Measurements from ENCODE around the gene TSPAN17.

The TSPAN17 gene

GRCh38 chr5:176660530-176660859, 13.2 kb downstream of the TSPAN17 start:
- Mint-ChIP-seq H3K36me3 (ENCODE audit: insufficient read depth) (peaks cover 4% of the 10 kb centered on the region), H3K27me3 (peaks cover 20% of the 10 kb centered on the region), H3K9me3 (no peaks in the 10 kb centered on the region), H3K4me3 (no peak overlapping the region), H3K27ac (ENCODE audit: low read depth) (no peak overlapping the region), H3K4me1 (peaks cover 18% of the 10 kb centered on the region)
- ATAC-seq (replicated peaks; ENCODE audit: extremely low read depth, poor library complexity, severe bottlenecking) (peak; percentile 59), DNase-seq (ENCODE audit: low spot score in 2 of 2) (no peak)

GRCh38 chr5:176660860-176661641, 13.8 kb downstream of the TSPAN17 start:
- H3K9me3 Mint-ChIP-seq: no peaks in the 10 kb centered on the region
- peaks cover 3% of the 10 kb centered on the region for H3K36me3 Mint-ChIP-seq (ENCODE audit: insufficient read depth)
- H3K27me3 Mint-ChIP-seq: peaks cover 24% of the 10 kb centered on the region
- no peak overlapping the region for H3K4me3 Mint-ChIP-seq
- H3K27ac Mint-ChIP-seq (ENCODE audit: low read depth): no peak overlapping the region
- peaks cover 18% of the 10 kb centered on the region for H3K4me1 Mint-ChIP-seq
- DNase-seq (ENCODE audit: low spot score in 2 of 2): peak; percentile 64 to 74
- ATAC-seq (replicated peaks; ENCODE audit: extremely low read depth, poor library complexity, severe bottlenecking): peak; percentile 60

GRCh38 chr5:176661676-176662075, 14.4 kb downstream of the TSPAN17 start:
- peaks cover 18% of the 10 kb centered on the region for H3K4me1 Mint-ChIP-seq
- no peak overlapping the region for H3K27ac Mint-ChIP-seq (ENCODE audit: low read depth)
- no peak for DNase-seq (ENCODE audit: low spot score in 2 of 2)
- H3K27me3 Mint-ChIP-seq: peaks cover 24% of the 10 kb centered on the region
- no peak overlapping the region for H3K4me3 Mint-ChIP-seq
- ATAC-seq (replicated peaks; ENCODE audit: extremely low read depth, poor library complexity, severe bottlenecking): no peak
- H3K9me3 Mint-ChIP-seq: no peaks in the 10 kb centered on the region
- peaks cover 3% of the 10 kb centered on the region for H3K36me3 Mint-ChIP-seq (ENCODE audit: insufficient read depth)

- H3K4me1 Mint-ChIP-seq: peaks cover 18% of the 10 kb centered on the region
- H3K9me3 Mint-ChIP-seq: no peaks in the 10 kb centered on the region
- H3K27ac Mint-ChIP-seq (ENCODE audit: low read depth): no peak overlapping the region
- DNase-seq (ENCODE audit: low spot score in 2 of 2): no peak
- H3K4me3 Mint-ChIP-seq: no peak overlapping the region
- no peak for ATAC-seq (replicated peaks; ENCODE audit: extremely low read depth, poor library complexity, severe bottlenecking)
- H3K36me3 Mint-ChIP-seq (ENCODE audit: insufficient read depth): peaks cover 3% of the 10 kb centered on the region
- H3K27me3 Mint-ChIP-seq: peaks cover 27% of the 10 kb centered on the region
Observed at GRCh38 chr5:176662371-176663333, 15.4 kb downstream of the TSPAN17 start.

GRCh38 chr5:176663566-176663965, 16.3 kb downstream of the TSPAN17 start:
- Mint-ChIP-seq H3K27me3 (peaks cover 36% of the 10 kb centered on the region), H3K27ac (ENCODE audit: low read depth) (no peak overlapping the region), H3K4me1 (peaks cover 18% of the 10 kb centered on the region), H3K9me3 (no peaks in the 10 kb centered on the region), H3K36me3 (ENCODE audit: insufficient read depth) (peaks cover 3% of the 10 kb centered on the region), H3K4me3 (no peak overlapping the region)
- DNase-seq (ENCODE audit: low spot score in 2 of 2) (no peak), ATAC-seq (replicated peaks; ENCODE audit: extremely low read depth, poor library complexity, severe bottlenecking) (no peak)

GRCh38 chr5:176664479-176664878, 17.2 kb downstream of the TSPAN17 start:
- Mint-ChIP-seq H3K27ac (ENCODE audit: low read depth) (no peak overlapping the region), H3K27me3 (peaks cover 45% of the 10 kb centered on the region), H3K4me3 (no peak overlapping the region), H3K9me3 (no peaks in the 10 kb centered on the region), H3K4me1 (peaks cover 10% of the 10 kb centered on the region), H3K36me3 (ENCODE audit: insufficient read depth) (no peaks in the 10 kb centered on the region)
- DNase-seq (ENCODE audit: low spot score in 2 of 2) (no peak), ATAC-seq (replicated peaks; ENCODE audit: extremely low read depth, poor library complexity, severe bottlenecking) (no peak)

GRCh38 chr5:176664886-176665285, 17.6 kb downstream of the TSPAN17 start:
- Mint-ChIP-seq H3K4me1 (peaks cover 9% of the 10 kb centered on the region), H3K9me3 (no peaks in the 10 kb centered on the region), H3K27ac (ENCODE audit: low read depth) (no peak overlapping the region), H3K4me3 (no peak overlapping the region), H3K36me3 (ENCODE audit: insufficient read depth) (no peaks in the 10 kb centered on the region), H3K27me3 (peaks cover 45% of the 10 kb centered on the region)
- ATAC-seq (replicated peaks; ENCODE audit: extremely low read depth, poor library complexity, severe bottlenecking): no peak
- DNase-seq (ENCODE audit: low spot score in 2 of 2): no peak

- no peaks in the 10 kb centered on the region for H3K36me3 Mint-ChIP-seq (ENCODE audit: insufficient read depth)
- peaks cover 7% of the 10 kb centered on the region for H3K4me1 Mint-ChIP-seq
- ATAC-seq (replicated peaks; ENCODE audit: extremely low read depth, poor library complexity, severe bottlenecking): no peak
- no peak overlapping the region for H3K4me3 Mint-ChIP-seq
- DNase-seq (ENCODE audit: low spot score in 2 of 2): no peak
- no peak overlapping the region for H3K27ac Mint-ChIP-seq (ENCODE audit: low read depth)
- peaks cover 45% of the 10 kb centered on the region for H3K27me3 Mint-ChIP-seq
- H3K9me3 Mint-ChIP-seq: no peaks in the 10 kb centered on the region
Observed at GRCh38 chr5:176665517-176665916, 18.2 kb downstream of the TSPAN17 start.

GRCh38 chr5:176667637-176668036, 20.4 kb downstream of the TSPAN17 start:
- Mint-ChIP-seq H3K4me1 (no peaks in the 10 kb centered on the region), H3K36me3 (ENCODE audit: insufficient read depth) (no peaks in the 10 kb centered on the region), H3K27me3 (peaks cover 64% of the 10 kb centered on the region), H3K4me3 (no peak overlapping the region), H3K27ac (ENCODE audit: low read depth) (no peak overlapping the region), H3K9me3 (no peaks in the 10 kb centered on the region)
- ATAC-seq (replicated peaks; ENCODE audit: extremely low read depth, poor library complexity, severe bottlenecking) (no peak), DNase-seq (ENCODE audit: low spot score in 2 of 2) (no peak)

- Mint-ChIP-seq H3K9me3 (no peaks in the 10 kb centered on the region), H3K27ac (ENCODE audit: low read depth) (no peak overlapping the region), H3K27me3 (peaks cover 53% of the 10 kb centered on the region), H3K4me1 (peaks cover 5% of the 10 kb centered on the region), H3K36me3 (ENCODE audit: insufficient read depth) (no peaks in the 10 kb centered on the region), H3K4me3 (no peak overlapping the region)
- ATAC-seq (replicated peaks; ENCODE audit: extremely low read depth, poor library complexity, severe bottlenecking): no peak
- DNase-seq (ENCODE audit: low spot score in 2 of 2): no peak
Observed at GRCh38 chr5:176670449-176670848, 23.2 kb downstream of the TSPAN17 start.

- H3K27me3 Mint-ChIP-seq: peaks cover 49% of the 10 kb centered on the region
- no peak overlapping the region for H3K27ac Mint-ChIP-seq (ENCODE audit: low read depth)
- no peaks in the 10 kb centered on the region for H3K9me3 Mint-ChIP-seq
- no peak overlapping the region for H3K4me3 Mint-ChIP-seq
- peaks cover 5% of the 10 kb centered on the region for H3K4me1 Mint-ChIP-seq
- ATAC-seq (replicated peaks; ENCODE audit: extremely low read depth, poor library complexity, severe bottlenecking) (no peak), DNase-seq (ENCODE audit: low spot score in 2 of 2) (no peak)
- no peaks in the 10 kb centered on the region for H3K36me3 Mint-ChIP-seq (ENCODE audit: insufficient read depth)
Observed at GRCh38 chr5:176671399-176671798, 24.1 kb downstream of the TSPAN17 start.

GRCh38 chr5:176671890-176672747, 24.8 kb downstream of the TSPAN17 start:
- no peak for ATAC-seq (replicated peaks; ENCODE audit: extremely low read depth, poor library complexity, severe bottlenecking)
- no peak overlapping the region for H3K4me3 Mint-ChIP-seq
- no peaks in the 10 kb centered on the region for H3K36me3 Mint-ChIP-seq (ENCODE audit: insufficient read depth)
- H3K27me3 Mint-ChIP-seq: peaks cover 53% of the 10 kb centered on the region
- no peaks in the 10 kb centered on the region for H3K9me3 Mint-ChIP-seq
- H3K4me1 Mint-ChIP-seq: peaks cover 5% of the 10 kb centered on the region
- DNase-seq (ENCODE audit: low spot score in 2 of 2): no peak
- no peak overlapping the region for H3K27ac Mint-ChIP-seq (ENCODE audit: low read depth)
